NCI-H526 (cell line): ENCODE data around the gene ZNF335.
"Not testable (repeated sequence)": the region's sequence is repeated elsewhere in the genome, so short reads cannot be mapped to it uniquely, and the experiment has no call there.

Experiments
- DNase-seq, 2 experiments: peaks; one replicate each; lab custom pipeline; 2025; lab: John Stamatoyannopoulos, UW

Gene ZNF335

DNA sequence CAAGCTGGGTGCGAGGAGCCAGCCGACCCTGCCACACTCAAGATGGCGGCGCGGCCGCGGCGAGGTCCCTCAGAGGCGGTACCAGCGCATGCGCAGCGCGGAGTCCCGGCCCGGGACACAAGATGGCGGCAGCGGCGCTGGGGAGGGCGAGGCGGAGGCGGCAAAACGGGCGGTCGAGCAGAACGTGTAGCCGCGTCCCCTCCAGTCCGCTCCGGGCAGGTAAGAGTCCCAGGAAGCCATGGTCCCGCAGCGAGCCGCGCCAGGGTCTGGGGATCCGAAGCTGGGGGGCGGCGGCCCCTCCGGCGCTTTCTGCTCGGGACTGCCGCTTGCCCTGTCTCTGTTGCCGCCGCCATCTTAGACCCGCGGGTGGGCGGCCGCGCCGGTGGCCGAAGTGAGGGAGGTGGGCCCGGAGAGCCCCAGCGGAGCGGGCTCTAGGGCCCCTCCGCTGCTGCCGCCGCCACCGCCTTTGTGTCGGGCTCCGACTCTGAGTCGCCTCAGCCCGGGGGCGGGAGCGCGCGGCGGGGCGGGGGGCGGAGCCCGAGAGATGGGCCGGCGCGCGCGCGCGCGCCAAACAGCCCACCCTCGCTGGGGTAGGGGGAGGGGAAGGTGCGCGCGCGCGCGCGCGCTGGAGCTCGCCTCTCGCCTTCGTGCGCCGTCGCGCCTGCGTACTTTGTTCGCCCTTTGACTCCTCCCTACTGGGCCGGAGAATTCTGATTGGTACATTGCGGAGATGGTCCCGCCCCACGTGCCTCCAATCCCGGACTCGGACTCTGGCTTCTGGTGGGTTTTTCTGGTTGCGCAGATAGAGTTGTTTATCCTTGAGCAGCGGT, 37.2 kb downstream of the ZNF335 start, which contains the start of gene PCIF1:
Gene PCIF1, plus strand, starts transcription at position 98 of the 830 bp plus-strand sequence. CDS start 4,317 bp downstream, outside the sequence.
- peak; percentile 92 to 99 for DNase-seq

DNA sequence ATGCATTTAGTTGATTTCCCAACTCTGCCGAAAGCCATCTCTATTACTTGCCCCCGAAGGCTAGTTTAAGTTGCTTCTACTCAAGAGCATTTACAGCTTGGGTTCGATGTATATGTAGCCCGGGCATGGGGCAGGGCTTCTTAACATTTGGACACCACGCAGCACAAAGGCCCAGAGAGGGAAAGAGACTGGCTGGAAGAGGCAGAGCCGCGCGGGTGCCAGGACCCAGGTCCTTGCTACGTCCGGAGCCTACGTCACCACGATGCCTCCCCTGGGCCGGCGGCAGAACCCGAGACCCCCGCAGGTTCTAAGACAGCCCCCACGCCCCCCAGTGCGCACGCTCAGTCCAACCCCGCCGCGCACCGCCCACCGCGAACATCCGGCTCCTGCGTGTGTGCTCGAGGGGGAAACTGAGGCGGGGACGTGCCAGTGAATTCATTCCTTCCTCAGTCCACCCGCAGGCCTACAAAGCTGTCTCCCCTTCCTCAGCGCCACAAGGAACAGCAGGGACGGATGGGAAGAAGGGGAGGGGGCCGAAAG, 37.9 kb downstream of the ZNF335 start:
- DNase-seq = peak; percentile 63 to 76

DNA sequence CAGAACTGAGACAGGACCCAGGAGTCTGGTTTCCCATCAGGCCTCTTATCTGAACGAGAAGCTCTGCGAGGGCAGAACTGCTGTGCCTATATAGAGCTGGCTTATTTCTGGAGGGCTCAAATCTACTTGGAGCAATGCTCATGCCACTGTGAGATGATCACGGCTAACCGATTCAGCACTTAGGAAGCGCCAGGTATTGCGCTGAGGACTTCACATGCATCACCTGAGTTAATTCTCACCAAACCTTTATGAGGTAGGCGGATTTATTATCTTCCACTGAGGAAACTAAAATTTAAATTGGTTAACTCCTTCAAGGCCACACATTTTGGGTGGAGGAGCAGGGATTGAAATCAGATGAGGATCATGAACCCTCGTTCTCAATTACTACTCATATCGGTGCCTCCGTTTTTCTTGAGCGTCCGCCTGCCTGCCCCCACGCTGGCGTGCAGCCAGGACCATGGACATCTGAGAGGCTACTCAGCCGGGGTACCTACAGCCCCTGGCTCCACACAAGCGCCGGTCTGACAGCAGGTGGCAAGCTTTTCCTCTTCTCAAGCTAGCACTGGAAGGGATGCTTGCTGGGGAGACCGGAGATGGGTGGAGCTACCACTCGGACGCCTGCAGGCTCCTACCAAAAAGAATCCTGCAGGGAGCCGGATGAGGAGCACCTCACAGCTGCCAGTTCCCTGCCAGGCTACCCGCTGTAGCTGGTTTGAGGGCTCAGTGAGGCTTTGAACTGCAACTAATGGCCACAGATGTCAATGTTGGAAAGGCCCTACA, 38.5 kb downstream of the ZNF335 start:
- peak; percentile 83 to 94 for DNase-seq

DNA sequence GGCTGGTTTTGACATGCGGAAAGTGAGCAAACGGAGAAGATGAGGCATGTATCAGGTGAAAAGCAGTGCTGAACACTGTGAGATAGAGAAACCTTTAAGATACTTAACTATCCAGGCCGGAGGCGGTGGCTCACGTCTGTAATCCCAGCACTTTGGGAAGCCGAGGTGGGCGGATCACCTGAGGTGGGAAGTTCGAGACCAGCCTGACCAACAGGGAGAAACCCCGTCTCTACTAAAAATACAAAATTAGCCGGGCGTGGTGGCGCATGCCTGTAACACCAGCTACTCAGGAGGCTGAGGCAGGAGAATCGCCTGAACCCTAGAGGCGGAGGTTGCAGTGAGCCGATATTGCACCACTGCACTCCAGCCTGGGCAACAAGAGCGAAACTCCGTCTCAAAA, 40.3 kb downstream of the ZNF335 start:
- DNase-seq = not testable (repeated sequence)

DNA sequence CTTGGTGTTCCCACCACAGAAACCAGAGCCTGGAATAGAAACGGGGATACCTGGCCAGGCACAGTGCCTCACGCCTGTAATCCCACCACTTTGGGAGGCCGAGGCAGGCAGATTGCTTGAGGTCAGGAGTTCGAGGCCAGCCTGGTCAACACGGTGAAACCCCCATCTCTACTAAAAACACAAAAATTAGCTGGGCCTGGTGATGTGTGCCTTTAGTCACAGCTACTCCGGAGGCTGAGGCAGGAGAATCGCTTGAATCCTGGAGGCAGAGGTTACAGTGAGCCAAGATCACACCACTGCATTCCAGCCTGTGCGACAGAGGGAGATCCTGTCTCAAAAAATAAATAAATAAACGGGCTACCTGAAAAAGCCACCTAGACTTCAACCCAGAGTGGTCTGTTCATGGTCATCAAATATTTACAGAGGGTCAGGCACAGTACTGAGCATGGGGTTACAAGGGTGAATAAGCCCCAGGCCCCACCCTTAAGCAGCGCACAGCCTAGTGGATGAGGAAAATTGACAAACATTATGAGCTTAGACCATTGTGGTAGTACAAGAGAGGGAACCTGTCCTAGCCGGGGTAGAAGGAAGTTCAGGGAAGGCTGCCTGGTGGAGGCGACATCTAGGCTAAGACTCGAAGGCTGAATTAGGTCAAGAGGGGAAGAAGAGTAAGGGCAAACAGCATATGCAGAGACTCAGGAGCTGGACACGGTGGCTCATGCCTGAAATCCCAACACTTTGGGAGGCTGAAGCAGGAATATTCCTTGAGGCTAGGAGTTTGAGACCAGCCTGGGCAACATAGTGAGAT, 44.7 kb downstream of the ZNF335 start:
- DNase-seq = no peak

DNA sequence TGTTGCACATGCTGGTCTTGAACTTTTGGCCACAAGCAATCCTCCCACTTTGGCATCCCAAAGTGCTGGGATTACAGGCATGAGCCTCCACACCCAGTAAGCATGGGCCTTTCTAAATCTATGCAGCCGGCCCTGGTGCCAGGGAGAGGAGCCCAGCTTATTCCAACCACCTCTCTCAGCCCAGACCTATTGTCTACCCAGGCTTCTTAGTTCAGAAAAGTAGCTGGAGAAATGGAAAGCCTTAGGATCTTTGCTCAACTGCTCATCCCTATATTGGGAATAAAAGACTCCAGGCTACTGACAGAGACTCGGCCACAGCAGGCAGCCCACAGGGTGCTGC, 45.3 kb downstream of the ZNF335 start:
- DNase-seq = no peak

DNA sequence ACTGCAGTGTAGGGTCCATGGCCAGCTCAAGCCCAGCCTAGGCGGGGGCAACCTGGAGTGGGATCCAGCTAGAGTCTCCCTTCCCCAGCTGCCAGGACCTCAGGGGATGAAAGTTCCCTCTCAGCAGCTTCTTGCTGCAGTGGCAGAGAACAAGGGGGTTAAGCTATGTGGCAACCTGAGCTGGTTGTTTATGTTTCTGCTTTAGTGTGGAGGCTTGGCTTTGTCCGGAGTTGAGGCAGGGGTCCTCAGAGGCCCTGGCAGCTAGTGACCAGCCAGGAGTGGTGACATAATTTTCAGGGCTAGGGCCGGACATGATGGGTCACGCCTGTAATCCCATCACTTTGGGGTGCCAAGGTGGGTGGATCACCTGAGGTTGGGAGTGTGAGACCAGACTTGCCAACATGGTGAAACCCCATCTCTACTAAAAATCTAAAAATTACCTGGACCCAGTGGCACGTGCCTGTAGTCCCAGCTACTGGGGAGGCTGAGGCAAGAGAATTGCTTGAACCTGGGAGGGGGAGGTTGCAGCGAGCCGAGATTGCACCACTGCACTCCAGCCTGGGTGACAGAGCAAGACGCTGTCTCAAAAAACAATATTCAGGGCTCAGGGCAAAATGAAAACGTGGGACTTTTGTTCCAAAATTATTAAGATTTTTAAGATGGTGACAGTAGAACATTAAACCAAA, 46.0 kb downstream of the ZNF335 start:
- no peak for DNase-seq

DNA sequence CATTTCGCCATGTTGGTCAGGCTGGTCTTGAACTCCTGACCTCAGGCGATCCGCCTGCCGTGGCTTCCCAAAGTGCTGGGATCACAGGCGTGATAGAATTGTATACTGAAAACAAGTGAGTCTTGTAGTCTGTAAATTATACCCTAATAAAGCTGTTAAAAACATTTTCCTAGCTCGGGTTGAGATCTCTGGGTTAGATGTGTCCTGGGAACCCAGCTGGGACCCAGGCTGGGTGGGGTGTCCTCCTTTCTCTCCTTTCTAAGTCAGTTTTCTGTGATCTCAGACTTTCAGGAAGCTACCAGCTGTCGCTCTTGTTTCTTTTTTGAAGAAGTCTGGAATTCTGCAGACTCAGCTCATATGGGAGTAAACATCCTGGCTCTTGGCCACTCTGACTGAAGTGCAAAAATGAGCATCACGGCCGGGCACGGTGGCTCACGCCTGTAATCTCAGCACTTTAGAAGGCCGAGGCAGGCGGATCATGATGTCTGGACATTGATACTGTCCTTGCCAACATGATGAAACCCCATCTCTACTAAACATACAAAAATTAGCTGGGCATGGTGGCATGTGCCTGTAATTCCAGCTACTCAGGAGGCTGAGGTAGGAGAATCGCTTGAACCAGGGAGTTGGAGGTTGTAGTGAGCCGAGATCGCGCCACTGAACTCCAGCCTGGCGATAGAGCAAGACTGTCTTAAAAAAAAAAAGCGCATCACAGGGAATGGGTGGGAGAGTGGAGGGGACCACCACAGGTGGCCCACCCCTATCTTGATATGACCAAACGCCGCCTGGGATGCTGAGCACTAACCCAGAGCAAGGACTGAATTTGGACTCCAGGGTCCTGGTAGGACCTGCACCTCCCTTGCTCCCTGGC, 47.4 kb downstream of the ZNF335 start:
- no peak for DNase-seq

DNA sequence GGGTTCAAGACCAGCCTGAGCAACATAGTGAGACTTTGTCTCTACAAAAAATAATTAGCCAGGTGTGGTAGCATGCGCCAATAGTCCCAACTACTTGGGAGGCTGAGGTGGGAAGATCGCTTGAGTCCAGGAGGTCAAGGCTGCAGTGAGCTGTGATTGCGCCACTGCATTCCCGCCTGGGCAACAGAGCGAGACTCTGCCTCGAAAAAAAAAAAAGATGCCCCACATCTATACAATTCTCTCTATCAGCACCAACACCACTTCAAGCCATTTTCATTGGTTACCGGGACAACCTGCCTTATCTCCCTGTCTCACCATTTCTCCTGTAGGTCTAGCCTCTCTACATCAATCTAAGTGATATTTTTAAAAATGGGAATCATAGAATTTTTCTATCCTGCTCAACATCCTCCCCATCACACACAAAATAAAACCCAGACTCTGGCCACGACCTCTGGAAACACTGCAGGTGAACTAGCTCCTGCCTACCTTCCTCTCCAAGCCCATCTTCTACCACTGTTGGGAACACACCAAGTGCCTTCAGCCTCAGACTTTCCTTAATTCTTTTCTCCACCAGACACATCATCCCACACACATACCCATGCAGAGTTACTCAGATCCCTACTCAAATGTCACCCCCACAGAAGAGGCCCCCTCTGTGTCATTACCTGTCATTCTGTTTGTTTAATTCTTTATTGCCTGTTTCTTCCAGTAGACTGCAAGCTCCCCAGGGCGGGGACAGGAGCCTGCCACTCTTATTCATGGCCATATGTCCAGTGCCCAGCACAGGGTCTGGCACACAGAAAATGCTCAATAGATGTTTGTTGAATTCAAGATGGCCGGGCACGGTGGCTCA, 50.4 kb downstream of the ZNF335 start:
- DNase-seq = no peak

DNA sequence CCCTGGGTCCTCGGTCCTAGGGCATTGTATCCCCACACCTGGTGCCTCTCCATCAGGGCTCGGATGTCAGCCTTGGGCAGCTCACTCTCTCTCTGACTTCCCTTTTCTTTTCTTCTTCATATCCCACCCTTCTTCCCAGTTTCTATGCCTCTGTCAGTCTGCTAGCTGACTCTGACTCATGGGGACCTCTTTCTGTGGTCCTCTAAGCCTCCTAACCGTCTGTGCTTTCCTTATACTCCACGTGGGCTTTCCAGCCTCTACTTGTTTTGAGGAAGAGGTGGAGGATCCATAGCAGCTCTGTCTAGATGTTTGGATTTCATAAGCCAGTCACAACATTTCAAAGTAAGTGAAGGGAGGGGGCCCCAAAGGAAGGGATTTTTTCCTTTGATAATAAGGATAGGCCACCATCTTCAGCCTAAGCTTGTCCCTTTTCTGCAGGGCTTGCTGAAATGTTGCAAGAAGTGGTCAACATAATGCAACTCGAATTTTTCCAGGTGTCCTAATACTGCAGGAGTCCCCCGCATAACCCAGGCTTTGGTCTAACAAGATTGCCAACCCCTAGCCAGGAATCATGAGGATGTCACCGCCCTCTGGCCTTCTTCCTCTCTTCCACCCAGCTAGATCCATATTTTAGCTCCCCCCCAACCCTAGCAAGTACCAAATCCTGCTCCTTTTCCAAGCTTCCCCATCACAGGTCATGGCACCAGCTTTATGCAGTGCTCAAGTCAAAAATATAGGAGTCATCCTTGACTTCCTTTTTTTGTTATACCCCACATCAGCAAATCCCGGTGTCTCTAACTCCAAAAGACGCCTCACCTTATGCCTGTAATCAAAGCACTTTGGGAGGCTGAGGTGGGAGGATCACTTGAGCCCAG, 51.3 kb downstream of the ZNF335 start:
- no peak for DNase-seq

DNA sequence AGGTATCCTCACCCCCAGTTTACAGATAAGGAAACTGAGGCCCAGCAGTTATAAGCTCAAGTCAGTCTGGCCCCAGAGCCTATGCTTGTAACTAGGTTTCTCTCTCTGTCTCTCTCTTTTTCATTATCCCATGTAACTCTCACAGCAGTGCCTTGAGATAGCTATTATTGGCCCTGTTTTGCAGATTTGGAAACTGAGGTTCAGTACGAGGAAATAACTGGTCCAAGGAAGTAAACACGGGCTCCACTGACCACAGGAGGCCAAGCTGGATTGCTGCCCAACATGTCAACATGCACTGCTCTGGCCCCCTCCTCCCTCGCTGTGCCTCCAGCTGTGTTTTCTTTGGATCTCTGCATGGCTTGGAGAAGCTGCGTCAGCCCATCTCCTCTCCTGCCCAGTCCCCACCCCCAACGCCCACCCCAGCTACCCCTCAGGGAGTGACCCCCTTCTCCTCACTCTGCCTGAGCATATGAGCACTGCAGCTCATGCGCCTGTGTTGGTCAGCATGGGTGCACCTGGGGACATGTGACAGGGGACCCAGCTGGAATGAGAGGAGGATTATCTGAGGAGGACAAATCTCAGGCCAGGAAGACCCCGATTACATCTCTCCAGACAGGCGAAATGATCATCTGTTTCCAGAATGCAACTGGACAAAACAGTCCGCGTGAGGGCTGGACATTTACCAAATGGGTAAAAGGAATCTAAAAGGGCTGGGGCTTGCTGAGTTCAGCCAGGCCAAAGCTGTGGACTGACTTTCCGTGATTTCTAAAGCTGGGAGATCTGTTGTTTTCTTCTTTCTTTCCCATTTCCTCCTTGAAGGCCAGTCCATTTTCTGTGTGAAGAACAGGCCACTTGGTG, 52.2 kb downstream of the ZNF335 start:
- DNase-seq = no peak

DNA sequence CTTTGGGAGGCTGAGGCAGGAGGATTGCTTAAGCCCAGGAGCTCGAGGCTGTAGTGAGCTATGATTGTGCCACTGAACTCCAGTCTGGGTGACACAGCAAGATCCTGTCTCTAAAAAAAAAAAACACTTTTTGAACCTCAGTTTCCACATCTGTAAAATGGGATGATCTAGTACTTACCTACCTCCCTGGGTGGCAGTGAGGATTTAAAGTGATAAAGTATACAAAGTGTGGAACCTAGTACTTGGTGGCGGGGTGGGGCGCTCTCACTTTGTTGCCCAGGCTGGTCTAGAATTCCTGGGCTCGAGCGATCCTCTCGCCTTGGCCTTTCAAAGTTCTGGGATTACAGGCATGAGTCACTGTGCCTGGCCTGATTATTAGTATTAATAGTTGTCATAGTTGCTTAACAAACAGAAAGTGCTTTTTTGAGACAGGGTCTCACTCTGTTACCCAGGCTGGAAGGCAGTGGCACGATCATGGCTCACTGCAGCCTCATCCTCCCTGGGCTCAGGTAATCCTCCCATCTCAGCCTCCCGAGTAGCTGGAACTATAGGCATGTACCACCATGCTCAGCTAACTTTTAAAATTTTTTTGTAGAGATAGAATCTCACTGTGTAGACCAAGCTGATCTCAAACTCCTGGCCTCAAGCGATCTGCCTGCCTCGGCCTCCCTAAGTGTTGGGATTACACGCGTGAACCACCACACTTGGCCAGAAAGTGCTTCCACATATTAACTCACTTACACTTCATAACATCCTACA, 53.0 kb downstream of the ZNF335 start:
- no peak for DNase-seq

DNA sequence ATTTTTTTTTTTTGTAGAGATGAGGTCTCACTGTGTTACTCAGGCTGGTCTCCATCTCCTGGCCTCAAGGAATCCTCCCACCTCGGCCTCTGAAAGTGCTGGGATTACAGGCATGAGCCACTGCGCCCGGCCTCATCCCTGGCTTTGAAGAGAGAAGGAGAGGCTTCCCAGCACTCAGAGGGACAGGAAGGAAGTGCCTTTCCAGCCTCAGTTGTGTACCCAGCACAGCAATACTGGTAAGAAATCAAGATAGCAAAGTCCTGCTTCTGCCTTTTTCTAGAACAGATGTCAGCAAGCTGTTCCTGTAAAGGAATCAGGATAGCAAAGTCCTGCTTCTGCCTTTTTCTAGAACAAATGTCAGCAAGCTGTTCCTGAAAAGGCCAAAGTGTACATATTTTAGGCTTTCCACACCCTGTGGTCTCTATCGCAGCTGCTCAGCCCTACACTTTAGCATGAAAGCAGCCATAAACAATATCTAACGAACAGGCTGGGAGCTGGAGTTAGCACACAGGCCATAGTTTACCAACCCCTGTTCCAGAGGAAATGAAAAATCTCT, 53.7 kb downstream of the ZNF335 start:
- no peak for DNase-seq

DNA sequence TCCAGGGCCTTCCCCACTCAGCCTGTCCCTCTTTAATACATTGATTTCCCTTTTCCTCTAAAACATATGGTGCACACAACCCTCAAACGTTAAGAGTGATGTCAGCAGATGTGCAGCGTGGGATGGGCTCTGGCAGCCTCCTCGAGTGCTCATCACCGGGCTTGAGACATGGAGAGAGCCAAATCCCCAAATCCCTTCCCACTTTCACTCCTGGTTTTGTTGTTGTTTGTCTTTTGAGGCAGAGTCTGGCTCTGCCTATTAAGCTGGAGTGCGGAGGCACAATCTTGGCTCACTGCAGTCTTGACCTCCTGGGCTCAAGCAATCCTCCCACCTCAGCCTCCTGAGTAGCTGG, 54.2 kb downstream of the ZNF335 start:
- DNase-seq = no peak

DNA sequence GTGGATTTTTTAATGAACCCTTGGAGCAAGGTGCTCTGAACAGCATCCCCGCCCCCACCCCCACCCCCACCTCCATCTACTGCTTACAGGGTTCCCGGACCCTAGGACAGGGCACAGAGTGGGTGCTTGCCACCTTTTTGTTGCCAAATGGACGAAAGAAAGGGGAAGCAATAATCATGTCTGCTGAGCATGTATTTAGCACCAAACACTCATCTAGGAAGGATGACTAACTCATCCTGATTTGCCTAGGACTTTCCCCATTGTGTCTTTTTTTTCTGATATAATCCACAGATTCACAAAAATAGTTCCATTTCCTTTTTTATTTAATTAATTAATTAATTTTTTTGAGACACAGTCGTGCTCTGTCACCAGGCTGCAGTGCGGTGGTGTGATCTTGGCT, 58.9 kb downstream of the ZNF335 start:
- DNase-seq = no peak

DNA sequence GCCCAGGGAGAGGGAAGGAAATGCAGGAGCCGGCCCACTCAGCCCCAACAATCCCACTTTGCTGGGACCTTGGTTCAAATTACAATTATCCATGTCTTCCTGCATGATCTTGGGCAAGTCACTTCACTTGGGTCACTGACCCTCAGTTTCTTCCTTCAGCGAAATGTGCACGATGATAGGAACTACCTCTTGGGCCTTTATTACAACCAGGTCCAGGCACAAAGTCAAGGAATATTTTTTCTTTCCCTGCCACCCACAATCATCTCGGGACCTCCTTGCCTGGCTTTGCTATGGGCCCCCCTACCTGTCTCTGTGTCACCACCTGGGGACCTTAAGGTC, 59.7 kb downstream of the ZNF335 start:
- DNase-seq = no peak
